HG02852 (cell line): ENCODE results near the gene NFKBIL1.
"Not testable (repeated sequence)": the region's sequence is repeated elsewhere in the genome, so short reads cannot be mapped to it uniquely, and the experiment has no call there.

ENCODE experiments used
- ATAC-seq: cut with Tn5 transposase; IDR thresholded peaks from one replicate; pipeline ENCODE4 v1.9.1; 2021; ENCODE audit warnings: mild to moderate bottlenecking, moderate library complexity; ENCODE audit not compliant: unreplicated experiment

NFKBIL1 gene

DNA sequence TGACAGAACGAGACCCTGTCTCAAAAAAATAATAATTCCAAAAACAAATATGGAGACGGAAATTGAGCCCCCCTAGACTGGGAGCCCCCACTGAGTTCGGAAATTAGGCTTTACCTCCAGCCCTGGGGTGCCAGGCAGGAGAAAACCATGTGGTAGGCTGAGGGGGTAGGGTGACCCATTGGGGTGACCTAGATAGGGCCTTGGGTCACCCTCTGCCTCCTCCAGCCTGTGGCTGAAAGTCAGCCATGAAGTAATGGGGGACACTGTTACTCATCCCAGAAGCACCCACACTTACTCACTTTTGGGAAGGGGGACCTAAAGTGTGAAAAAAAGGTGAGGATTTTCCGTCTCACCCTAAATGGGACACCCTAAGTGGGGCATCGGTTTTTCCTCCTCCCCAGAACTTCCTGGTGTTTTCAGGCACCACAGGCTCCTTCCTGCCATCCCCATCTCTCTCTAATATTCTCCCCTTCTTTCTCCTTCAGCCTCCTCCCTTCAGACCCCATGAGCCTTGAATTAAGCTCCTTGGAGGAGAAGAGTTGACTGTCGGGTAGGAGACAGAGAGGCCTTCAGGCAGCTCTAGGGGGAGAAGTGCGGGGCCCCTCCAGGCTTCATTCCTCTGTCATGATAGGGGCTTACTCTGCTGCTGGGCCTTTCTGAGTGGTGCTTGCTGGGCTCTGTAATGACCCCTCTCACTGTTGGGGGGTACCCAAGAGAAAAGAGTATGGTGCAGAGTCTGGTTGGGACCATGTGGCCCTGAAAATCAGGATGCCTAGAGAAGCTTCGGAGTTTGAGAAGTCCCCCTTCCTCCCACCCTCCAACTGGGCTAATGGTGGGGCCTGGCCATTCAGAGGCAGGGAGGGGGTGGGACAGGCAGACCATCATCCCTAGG lies 32.4 kb downstream of the NFKBIL1 start:
- ATAC-seq: no peak

DNA sequence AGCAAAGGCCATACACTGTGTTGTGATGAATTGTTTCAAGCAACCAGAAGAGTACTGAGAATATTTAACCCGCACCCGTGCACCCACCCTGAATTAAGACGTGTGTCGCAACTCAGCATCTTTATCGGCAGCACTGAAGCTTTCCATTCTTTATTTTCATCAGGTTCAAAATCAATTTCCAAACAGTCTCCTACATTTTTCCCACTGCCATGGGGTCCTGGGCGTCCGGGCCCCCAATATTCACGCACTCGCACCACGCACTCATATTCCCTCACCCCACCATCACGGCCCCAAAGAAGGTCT lies 33.0 kb downstream of the NFKBIL1 start:
- no peak for ATAC-seq

DNA sequence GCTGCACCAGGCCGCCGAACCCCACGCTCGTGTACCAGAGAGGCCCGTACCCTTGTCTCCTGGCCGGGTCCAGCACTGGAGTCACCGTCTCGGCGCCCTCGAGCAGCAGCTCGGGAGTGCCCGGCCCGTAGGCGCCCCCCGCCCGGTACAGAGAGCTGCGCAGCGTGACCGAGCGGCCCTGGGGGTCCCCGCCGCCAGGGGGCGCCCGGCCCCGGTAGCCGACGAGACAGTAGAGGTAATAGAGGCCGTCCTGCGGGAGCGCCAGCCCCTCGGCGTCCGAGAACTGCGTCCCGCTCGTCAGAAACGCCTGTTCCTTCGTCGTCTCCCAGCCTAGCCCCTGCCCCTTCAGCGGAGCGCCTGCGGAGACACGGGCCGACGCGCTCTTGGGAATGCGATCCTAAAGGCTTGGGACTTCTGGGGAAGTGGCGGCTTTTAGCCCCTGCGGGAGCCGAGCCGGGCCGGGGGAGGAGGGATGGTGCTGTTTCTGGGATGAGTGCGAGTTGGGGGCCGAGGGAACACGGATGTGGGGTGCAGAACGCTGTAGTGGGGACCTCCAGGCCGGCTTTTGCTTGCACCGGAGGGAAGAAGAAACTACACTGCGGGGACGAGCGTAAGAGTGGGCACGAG lies 33.5 kb downstream of the NFKBIL1 start:
- peak; percentile 49 for ATAC-seq

- no peak for ATAC-seq
These were observed 34.2 kb downstream of the NFKBIL1 start for GRCh38 chr6:31581434-31582229.

DNA sequence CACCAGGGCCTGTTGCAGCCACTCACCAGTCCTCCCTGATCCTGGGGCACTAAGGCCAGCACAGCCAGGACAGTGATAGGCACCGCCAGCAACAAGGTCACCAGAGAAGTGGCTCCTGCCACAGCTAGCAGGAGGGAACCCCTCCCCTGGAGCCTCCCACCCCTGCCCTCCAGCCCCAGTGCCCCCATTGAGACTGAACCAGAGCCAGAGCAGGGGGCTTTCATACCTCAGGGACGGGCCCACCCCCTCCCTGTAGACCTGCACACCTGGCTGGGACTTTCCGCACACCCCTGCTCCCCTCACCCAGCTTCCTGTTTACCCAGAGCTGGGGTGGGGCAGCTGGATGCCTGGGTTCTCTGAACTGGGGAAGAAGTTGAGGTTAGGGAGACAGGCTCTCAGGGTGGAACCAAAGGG lies 34.8 kb downstream of the NFKBIL1 start, which contains the start of gene LTB:
LTB (minus strand) TSS at position 195 of the 414 bp plus-strand sequence; CDS start at position 188, 7 bp downstream.
- ATAC-seq: no peak

DNA sequence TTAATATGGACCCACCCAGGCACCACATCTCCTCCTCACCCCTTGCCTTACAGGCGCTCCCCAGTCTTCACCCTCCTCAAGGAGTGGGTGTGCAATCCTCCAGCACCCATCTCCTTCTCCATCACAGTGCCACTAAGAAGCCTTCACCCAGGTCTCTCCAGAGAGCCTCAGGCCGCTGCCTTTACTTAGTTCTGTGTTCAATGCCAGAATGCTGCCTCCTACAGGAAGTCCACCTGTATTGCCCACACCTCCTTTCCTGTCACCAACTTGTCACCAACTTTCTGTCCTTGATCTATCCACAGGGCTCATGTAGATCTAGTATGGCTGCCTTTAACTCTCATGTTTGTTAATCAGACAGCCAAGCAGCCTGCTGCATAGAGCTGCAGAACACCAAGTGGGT lies 38.1 kb downstream of the NFKBIL1 start:
- ATAC-seq: no peak

- no peak for ATAC-seq
These were observed 38.6 kb downstream of the NFKBIL1 start, which contains the start of gene LST1 for GRCh38 chr6:31586008-31586407. Gene LST1 (plus strand): TSS chr6:31586277. CDS start chr6:31587300, 1,023 bp downstream.

- ATAC-seq: no peak
These were observed 39.3 kb downstream of the NFKBIL1 start for GRCh38 chr6:31586599-31587281.

GRCh38 chr6:31587791-31588777 lies 40.7 kb downstream of the NFKBIL1 start:
- ATAC-seq: no peak

DNA sequence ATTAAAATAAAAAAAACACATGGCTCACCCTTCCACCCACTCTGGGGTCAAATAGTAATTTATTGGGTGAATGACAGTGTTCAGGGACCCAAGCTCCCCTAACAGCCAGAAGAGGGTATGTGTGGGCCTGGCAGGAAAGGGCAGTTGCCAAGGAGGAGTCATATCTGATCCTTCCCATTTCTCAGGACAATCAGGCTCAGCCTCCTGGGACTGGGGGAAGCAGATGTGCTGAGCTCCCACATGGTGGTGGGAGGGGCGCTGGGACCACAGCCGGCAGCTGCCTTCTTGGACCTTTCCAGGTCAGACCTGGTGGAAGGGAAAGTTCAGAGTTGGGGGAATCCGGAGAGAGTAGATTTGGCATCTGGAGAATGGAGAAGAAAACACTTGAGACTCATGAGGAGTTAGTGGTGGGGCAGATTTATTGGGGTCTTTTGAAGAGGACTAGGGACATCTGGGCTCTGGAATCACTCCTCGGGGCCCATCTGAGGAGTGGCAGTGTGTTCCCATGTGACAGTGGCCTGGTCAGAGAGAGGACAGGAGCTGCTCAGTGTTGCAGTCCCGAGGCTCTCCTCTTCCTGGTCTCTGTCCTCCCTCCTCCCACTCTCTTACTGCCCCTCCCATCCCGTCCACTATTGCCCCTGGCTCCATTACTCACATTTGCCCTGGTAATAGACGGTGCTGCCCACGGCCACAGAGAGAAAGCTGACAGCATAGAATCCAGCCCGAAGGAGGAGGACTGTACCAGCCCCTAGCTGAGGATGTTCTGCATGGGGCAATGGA lies 41.7 kb downstream of the NFKBIL1 start:
- ATAC-seq: no peak

DNA sequence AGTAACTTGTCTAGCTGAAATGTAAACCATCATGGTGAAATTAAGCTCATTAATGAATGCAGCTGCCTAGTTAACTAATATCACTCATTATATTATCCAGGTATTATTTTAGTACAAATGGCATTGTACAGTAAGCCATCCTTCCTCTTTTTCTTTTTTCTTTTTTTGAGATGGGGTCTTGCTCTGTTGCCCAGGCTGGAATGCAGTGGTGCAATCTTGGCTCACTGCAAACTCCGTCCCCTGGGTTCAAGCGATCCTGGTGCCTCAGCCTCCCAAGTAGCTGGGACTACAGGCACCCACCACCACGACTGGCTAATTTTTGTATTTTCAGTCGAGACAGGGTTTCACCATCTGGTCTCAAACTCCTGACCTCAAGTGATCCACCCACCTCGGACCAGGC lies 43.3 kb downstream of the NFKBIL1 start:
- not testable (repeated sequence) for ATAC-seq

DNA sequence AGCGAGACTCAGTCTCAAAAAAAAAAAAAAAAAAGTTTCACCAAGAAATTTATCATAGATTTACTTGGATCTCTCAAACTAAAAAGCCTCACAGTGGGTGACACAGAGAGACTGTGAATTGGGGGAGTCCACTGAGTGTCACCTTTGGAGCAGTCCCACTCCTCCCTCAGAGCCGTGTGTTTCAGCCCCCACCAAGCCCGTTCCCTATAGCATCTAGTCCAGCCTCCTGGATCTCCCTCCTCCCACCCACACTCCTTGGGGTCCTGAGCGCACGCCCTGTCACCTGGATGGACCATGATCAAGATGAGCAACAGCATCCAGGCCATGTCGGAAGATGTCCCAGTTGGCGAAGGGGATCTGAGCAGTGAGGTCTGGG lies 45.0 kb downstream of the NFKBIL1 start:
- ATAC-seq: no peak

DNA sequence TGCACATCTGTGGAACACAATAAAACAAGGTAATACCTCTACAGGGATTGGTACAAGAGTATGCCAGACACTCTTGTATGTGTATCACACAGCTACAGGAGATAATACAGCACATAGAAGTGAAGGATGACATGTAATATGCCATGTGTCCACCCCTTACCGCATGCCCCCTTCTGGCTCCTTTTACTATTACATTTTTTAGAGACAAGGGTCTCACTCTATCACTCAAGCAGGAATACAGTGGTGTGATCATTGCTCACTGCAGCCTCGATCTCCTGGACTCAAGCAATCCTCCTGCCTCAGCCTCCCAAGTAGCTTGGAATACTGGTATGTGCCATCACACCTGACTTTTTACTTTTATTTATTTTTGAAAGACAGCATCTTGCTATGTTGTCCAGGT lies 49.6 kb downstream of the NFKBIL1 start:
- no peak for ATAC-seq

DNA sequence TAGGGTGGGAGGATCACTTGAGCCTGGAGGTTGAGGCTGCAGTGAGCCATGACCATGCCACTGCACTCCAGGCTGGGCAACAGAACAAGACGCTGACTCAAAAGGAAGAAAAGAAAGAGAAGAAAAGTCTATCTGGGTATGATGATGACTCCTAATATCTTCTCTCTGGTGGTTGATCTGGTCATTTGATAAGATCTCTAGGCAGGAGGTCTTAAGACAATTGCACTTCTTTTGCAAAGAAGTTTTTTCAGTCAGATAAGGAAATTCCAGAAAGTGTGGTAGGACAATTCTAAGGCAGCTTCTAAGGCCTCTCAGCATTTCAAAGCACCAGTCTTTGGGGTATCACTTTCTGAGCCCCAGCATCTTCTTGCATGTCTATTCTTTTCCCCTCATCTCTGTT lies 59.9 kb downstream of the NFKBIL1 start:
- no peak for ATAC-seq
